ENCODE data around the gene CLHC1.
A peak's percentile ranks its signal among the peaks of the same experiment; 100 is the strongest.
"Not testable (repeated sequence)": the region's sequence is repeated elsewhere in the genome, so short reads cannot be mapped to it uniquely, and the experiment has no call there.

The CLHC1 gene

GRCh38 chr2:55133467-55134315 is 98.4 kb downstream of the CLHC1 start:
- DNase-seq, result peak; percentile 87

DNA sequence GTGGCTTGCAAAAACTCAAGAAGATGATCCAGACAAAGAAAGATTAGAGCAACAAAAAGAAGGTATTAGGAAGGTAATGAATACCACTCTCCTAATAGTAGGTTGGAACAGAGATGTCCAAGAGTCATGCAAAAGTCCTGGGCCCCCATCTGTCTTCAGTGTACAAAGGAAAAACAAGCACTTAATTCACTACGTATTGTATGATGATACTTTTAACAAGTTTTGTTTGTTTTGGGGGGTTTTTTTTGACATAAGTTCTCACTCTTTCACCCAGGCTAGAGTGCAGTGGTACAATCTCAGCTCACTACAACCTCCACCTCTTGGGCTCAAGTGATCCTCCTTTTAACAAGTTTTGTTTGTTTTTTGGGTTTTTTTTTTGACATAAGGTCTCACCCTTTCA is 101.2 kb downstream of the CLHC1 start:
- no peak for DNase-seq

DNA sequence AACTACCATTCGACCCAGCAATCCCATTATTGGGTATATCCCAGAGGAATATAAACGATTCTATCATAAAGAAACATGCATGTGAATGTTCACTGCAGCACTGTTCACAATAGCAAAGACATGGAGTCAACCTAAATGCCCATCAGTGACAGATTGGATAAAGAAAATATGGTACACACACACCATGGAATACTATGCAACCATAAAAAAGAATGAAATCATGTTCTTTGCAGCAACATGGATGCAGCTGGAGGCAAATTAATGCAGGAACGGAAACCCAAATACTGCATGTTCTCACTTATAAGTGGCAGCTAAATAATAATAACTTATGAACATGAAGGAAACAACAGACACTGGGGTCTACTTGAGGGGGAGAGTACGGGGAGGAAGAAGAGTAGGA is 105.5 kb downstream of the CLHC1 start:
- DNase-seq, result not testable (repeated sequence)

All from CD4-positive, alpha-beta T cell treated with Interleukin-4 for 4 hours (primary cell).